Astrocyte (in vitro differentiated cells and primary cell): Measurements from ENCODE around the gene MSH5. TPM values are rescaled to one million over a fixed set of nuclear protein-coding genes. Genes with fewer than 3 reads are reported as not detected.

Experiments
- DNase-seq: peaks from one replicate; pipeline ENCODE4 v3.0.0-alpha.2; 2010; ENCODE audit warnings: low read depth
- FAIRE-seq: peaks from 2 replicates; lab custom pipeline; 2011; peaks lifted over from hg19 to GRCh38; lab: Jason Lieb, UNC
- H2AFZ ChIP-seq: 2 replicates; pipeline ENCODE4 v1.6.0; 2012; ENCODE audit warnings: low read depth, low read length, inconsistent platforms
- H3K27ac ChIP-seq: 2 replicates; pipeline ENCODE4 v1.5.1; 2011; ENCODE audit warnings: low read depth, low read length, inconsistent platforms
- H3K27me3 ChIP-seq: 2 replicates; pipeline ENCODE4 v1.6.0; 2011; ENCODE audit warnings: low read length, inconsistent platforms; ENCODE audit not compliant: insufficient read depth
- H3K36me3 ChIP-seq: 2 replicates; pipeline ENCODE4 v1.5.1; 2011; ENCODE audit warnings: low read length, inconsistent platforms; ENCODE audit not compliant: insufficient read depth
- H3K4me1 ChIP-seq: 2 replicates; pipeline ENCODE4 v1.5.1; 2011; ENCODE audit warnings: low read length, inconsistent platforms; ENCODE audit not compliant: insufficient read depth
- H3K4me2 ChIP-seq: 2 replicates; pipeline ENCODE4 v1.6.0; 2012; ENCODE audit warnings: low read length, inconsistent platforms
- H3K4me3 ChIP-seq: 2 replicates; pipeline ENCODE4 v1.5.1; 2011; ENCODE audit warnings: low read depth, mild to moderate bottlenecking, low read length, inconsistent platforms; ENCODE audit not compliant: insufficient read depth
- H3K79me2 ChIP-seq: 2 replicates; pipeline ENCODE4 v1.6.0; 2012; ENCODE audit warnings: mild to moderate bottlenecking, low read length, inconsistent platforms; ENCODE audit not compliant: insufficient read depth
- H3K9ac ChIP-seq: 2 replicates; pipeline ENCODE4 v1.6.0; 2012; ENCODE audit warnings: mild to moderate bottlenecking, low read length, inconsistent platforms
- H3K9me3 ChIP-seq: 2 replicates; pipeline ENCODE4 v1.5.1; 2012; ENCODE audit warnings: low read depth, mild to moderate bottlenecking, low read length, inconsistent platforms; ENCODE audit not compliant: insufficient read depth
- H4K20me1 ChIP-seq: 2 replicates; pipeline ENCODE4 v1.6.0; 2012; ENCODE audit warnings: low read length, inconsistent platforms; ENCODE audit not compliant: insufficient read depth
- H3K27ac Mint-ChIP-seq: one replicate; pipeline ENCODE4 v1.8.0; 2021; ENCODE audit warnings: mild to moderate bottlenecking, mixed read lengths; ENCODE audit not compliant: unreplicated experiment
- H3K27me3 Mint-ChIP-seq: one replicate; pipeline ENCODE4 v1.8.0; 2021; ENCODE audit warnings: low read depth, mixed read lengths; ENCODE audit not compliant: unreplicated experiment
- H3K36me3 Mint-ChIP-seq: one replicate; pipeline ENCODE4 v1.8.0; 2021; ENCODE audit warnings: low read depth, mixed read lengths; ENCODE audit not compliant: unreplicated experiment
- H3K4me1 Mint-ChIP-seq: one replicate; pipeline ENCODE4 v1.8.0; 2021; ENCODE audit warnings: low read depth, mixed read lengths; ENCODE audit not compliant: unreplicated experiment
- H3K4me3 Mint-ChIP-seq: one replicate; pipeline ENCODE4 v1.8.0; 2021; ENCODE audit warnings: mild to moderate bottlenecking, moderate library complexity, mixed read lengths; ENCODE audit not compliant: unreplicated experiment
- H3K9me3 Mint-ChIP-seq: one replicate; pipeline ENCODE4 v1.8.0; 2021; ENCODE audit warnings: mild to moderate bottlenecking, mixed read lengths; ENCODE audit not compliant: unreplicated experiment
- EZH2 ChIP-seq: IDR thresholded peaks from 2 replicates; pipeline ENCODE4 v1.6.1; 2012; ENCODE audit warnings: mild to moderate bottlenecking, low read length, inconsistent platforms; ENCODE audit not compliant: insufficient read depth
- total RNA-seq: library from RNA; stranded (reverse); gene quantifications from 2 replicates; pipeline ENCODE4 v1.2.1, GENCODE V29; 2021
- TF ChIP-seq, protein P1 (sequence below): IDR thresholded peaks from 2 replicates; pipeline ENCODE4 v1.5.1; 2011; ENCODE audit warnings: low read depth, mild to moderate bottlenecking, inconsistent platforms, low read length, moderate library complexity; ENCODE audit not compliant: insufficient read depth

MSH5 gene
- total RNA-seq, 1 donor from 2014 or later: 6.8 TPM

DNA sequence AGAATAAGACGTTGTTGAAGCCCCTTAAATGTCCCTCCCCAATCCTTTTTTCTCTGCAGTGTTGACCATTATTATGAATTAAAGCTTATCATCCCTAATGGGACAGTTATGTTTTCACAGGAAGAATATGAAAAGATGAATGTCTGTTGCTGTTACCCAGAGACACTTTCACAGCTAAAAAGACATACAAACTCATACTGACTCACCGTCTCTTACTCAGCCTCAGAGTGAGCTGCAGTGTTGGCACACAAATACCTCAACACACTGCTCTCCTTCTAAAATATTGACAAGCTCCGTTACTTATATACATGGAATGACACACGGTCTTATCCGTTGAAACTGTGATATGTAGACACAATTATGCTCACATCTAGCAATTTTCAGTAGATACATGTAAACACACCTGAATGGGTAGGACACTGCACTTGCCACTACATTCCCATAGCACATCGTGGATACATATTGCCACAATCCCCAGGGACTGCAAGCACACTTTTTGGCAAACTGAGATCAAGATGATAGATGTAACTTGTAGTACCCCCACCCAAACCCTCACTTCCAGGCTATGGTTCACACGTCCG lies 13.0 kb downstream of the MSH5 start:
- Histone ChIP-seq H2AFZ (no peak overlapping the region), H3K4me1 (peaks cover 11% of the 10 kb centered on the region), H3K9ac (peak overlapping the region; percentile 43), H3K27me3 (no peaks in the 10 kb centered on the region), H3K9me3 (no peaks in the 10 kb centered on the region), H4K20me1 (no peaks in the 10 kb centered on the region), H3K36me3 (no peaks in the 10 kb centered on the region), H3K79me2 (no peaks in the 10 kb centered on the region), H3K4me2 (peak overlapping the region; percentile 64), H3K4me3 (no peak overlapping the region), H3K27ac (peak overlapping the region; percentile 42)
- no peak for TF ChIP-seq EZH2
- TF ChIP-seq, protein P1, sequence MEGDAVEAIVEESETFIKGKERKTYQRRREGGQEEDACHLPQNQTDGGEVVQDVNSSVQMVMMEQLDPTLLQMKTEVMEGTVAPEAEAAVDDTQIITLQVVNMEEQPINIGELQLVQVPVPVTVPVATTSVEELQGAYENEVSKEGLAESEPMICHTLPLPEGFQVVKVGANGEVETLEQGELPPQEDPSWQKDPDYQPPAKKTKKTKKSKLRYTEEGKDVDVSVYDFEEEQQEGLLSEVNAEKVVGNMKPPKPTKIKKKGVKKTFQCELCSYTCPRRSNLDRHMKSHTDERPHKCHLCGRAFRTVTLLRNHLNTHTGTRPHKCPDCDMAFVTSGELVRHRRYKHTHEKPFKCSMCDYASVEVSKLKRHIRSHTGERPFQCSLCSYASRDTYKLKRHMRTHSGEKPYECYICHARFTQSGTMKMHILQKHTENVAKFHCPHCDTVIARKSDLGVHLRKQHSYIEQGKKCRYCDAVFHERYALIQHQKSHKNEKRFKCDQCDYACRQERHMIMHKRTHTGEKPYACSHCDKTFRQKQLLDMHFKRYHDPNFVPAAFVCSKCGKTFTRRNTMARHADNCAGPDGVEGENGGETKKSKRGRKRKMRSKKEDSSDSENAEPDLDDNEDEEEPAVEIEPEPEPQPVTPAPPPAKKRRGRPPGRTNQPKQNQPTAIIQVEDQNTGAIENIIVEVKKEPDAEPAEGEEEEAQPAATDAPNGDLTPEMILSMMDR: no peak
- no peaks in the 10 kb centered on the region for H3K9me3 Mint-ChIP-seq
- FAIRE-seq: peak; percentile 62
- H3K4me1 Mint-ChIP-seq: peaks cover 16% of the 10 kb centered on the region
- peak overlapping the region; percentile 50 for H3K4me3 Mint-ChIP-seq
- H3K27me3 Mint-ChIP-seq: no peaks in the 10 kb centered on the region
- H3K36me3 Mint-ChIP-seq: no peaks in the 10 kb centered on the region
- peak overlapping the region; percentile 84 for H3K27ac Mint-ChIP-seq
- peak; percentile 87 for DNase-seq

DNA sequence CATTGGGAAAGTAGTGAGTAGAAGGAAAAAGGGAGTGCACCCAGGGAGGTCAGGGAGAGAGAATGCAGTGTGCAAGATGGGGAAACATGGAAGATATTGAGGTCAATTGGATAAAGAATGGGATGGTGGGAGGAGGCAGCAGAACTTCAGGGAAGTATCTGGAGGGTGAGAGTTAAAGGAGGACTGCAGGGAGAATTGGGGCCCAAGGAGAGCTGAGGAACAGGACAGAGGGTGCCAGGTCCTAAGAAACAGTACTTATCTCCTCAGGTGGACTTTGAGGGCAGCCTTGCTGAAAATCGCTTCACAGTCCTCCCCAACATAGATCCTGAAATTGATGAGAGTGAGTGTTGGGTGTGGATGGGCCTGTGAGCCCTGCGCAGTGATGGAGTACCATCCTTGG lies 18.5 kb downstream of the MSH5 start:
- H3K27me3 Mint-ChIP-seq: peaks cover 6% of the 10 kb centered on the region
- no peak overlapping the region for H2AFZ ChIP-seq
- H3K4me3 ChIP-seq: no peak overlapping the region
- DNase-seq: no peak
- TF ChIP-seq, protein P1: no peak
- TF ChIP-seq EZH2: no peak
- peaks cover 3% of the 10 kb centered on the region for H3K9me3 Mint-ChIP-seq
- no peaks in the 10 kb centered on the region for H3K79me2 ChIP-seq
- no peak overlapping the region for H3K9ac ChIP-seq
- no peak for FAIRE-seq
- H3K4me1 Mint-ChIP-seq: peaks cover 2% of the 10 kb centered on the region
- no peak overlapping the region for H3K4me2 ChIP-seq
- no peaks in the 10 kb centered on the region for H3K36me3 ChIP-seq
- H3K36me3 Mint-ChIP-seq: peaks cover 19% of the 10 kb centered on the region
- H3K4me3 Mint-ChIP-seq: no peak overlapping the region
- H3K27ac Mint-ChIP-seq: no peak overlapping the region
- no peak overlapping the region for H3K27ac ChIP-seq
- H3K27me3 ChIP-seq: no peaks in the 10 kb centered on the region
- H3K4me1 ChIP-seq: peaks cover under 1% of the 10 kb centered on the region
- H3K9me3 ChIP-seq: no peaks in the 10 kb centered on the region
- H4K20me1 ChIP-seq: no peaks in the 10 kb centered on the region

DNA sequence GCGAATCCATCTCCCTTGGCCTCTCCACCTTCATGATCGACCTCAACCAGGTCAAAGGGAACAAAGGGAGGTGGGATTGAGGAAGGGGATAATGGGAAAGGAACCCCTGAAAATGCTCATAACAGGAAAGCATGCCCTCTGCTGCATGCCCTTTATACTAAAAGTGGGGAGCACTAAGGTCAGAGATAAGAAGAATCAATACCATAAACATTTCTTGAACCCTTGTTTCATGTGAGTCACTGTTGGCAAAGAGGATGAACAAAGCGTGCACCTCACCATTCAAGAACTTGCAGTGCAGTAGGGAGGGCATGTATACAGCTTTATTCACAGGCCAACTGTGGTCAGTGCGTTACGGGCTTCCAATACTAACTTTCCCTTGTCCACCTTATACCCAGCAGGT lies 21.0 kb downstream of the MSH5 start:
- TF ChIP-seq EZH2: no peak
- TF ChIP-seq, protein P1: no peak
- FAIRE-seq (no peak), DNase-seq (no peak)
- peaks cover 4% of the 10 kb centered on the region for H3K4me1 ChIP-seq
- H3K36me3 Mint-ChIP-seq: peaks cover 22% of the 10 kb centered on the region
- H3K36me3 ChIP-seq: no peaks in the 10 kb centered on the region
- H3K9me3 ChIP-seq: no peaks in the 10 kb centered on the region
- H3K4me3 ChIP-seq: no peak overlapping the region
- H3K9me3 Mint-ChIP-seq: peaks cover 3% of the 10 kb centered on the region
- H4K20me1 ChIP-seq: no peaks in the 10 kb centered on the region
- no peak overlapping the region for H3K27ac Mint-ChIP-seq
- no peak overlapping the region for H3K27ac ChIP-seq
- no peaks in the 10 kb centered on the region for H3K79me2 ChIP-seq
- peaks cover 6% of the 10 kb centered on the region for H3K27me3 Mint-ChIP-seq
- peaks cover 6% of the 10 kb centered on the region for H3K4me1 Mint-ChIP-seq
- H3K4me2 ChIP-seq: no peak overlapping the region
- no peaks in the 10 kb centered on the region for H3K27me3 ChIP-seq
- H3K9ac ChIP-seq: no peak overlapping the region
- no peak overlapping the region for H2AFZ ChIP-seq
- no peak overlapping the region for H3K4me3 Mint-ChIP-seq
